ENCODE data around the gene TARP.
"Not testable (repeated sequence)": the region's sequence is repeated elsewhere in the genome, so short reads cannot be mapped to it uniquely, and the experiment has no call there.

The TARP gene

DNA sequence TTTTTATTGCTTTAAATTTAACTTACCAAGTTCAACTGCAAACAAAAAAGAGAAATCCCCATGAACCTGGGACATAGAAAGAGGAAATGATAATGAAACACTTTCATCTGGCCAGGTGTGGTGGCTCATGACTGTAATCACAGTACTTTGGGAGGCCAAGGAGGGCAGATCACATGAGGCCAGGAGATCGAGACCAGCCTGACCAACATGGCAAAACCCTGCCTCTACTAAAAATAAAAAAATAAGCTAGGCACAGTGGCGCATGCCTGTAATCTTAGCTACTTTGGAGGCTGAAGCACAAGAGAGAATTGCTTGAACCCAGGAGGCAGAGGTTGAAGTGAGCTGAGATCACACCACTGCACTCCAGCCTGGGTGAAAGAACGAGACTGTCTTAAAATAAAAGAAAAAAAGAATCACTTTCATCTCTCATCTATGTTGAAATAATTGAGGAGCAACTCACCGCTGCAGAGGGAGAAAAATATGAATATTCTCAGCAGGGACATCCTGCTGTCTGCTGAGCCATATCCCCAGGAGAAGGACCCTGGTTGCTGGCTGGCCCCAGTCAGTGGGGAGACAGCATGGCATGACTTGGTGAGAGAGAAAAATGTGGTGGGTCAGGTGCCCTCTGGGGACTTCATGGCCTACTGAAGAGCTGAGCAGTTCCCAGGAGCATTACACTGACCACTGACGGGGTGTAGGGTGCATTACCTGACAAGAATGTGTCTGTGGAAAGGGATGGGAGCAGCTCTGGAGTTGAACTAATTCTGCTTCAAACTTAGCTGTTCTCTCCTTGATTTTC lies 22.8 kb upstream of the TARP start:
- no peak for DNase-seq

DNA sequence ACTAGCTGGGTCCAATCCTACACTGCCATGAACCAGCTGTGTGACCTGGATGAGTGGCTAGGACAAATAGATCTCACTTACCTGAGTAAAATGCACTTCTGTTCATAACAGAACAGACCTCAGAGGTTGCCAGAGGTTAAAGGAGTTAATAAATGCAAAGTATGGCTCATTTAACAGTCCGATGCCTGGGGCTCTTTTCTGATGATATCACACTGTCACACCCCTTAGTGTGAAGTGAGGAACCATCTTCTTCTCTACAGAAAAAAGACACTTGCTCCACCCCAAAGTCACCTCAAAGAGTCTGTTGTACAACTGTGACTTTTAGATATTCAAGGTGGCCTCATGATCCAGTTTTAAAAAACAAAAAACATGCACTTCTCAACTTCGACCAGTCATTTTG lies 21.5 kb upstream of the TARP start:
- no peak for DNase-seq

DNA sequence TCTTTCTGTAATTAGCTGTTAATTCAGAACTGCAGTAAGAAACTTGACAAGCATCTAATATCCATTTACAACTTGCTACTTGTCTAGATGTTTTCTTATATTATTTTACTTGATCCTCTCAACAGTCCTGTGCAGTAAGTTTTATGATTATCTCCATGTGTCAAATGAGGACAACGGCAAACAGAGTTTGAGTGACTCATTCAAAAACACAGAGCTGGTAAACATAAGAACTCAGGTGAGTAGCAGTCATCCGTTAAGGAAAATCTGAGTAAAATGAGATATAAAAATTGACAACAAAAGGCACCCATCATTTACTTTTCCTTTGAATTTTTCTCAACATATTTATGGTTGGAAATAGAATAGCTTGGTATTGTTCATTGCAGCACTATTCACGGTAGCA lies 19.0 kb upstream of the TARP start:
- DNase-seq: no peak

DNA sequence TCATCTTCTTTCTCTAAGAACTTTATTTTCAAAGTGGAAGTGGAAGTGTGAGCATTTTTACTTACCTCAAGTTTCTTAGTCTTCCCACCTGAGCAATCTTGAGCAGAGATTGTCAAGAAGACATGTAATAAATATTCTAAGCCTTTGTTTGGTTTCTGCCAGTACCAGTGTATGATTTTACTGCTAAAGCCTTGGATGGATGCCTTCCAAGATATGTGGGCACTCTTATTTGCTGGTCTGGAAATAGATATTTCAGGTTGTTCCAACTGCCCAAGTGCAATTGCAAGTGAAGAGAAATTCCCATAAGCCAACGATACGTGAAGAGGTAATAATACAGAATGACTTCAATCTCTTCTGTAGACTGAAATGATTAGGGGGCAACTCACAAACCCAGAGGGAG lies 18.2 kb upstream of the TARP start:
- no peak for DNase-seq

DNA sequence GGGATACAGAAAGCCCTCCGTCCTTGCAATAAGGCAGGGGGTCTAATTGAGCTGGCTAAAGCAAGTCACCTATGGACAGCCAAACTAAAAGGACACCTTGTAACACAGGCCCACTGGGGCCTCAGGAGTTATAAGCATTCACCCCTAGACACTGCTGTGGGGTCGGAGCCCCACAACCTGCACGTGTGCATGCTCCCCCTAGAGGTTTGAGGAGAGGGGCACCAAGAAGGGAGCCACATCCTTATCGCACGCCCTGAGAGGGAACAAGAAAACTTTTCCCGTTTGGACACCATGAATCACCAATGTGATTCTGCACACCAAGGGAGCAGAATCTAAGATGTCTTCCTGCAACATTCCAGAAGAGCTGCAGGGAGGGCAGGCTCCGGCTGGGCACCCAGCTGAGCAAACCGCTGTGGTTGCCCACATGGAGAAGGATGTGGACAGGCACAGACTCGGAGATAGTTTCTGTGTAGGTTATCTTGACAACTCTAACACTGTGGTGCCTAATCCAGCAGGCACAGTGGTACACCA lies 17.7 kb upstream of the TARP start:
- no peak for DNase-seq

DNA sequence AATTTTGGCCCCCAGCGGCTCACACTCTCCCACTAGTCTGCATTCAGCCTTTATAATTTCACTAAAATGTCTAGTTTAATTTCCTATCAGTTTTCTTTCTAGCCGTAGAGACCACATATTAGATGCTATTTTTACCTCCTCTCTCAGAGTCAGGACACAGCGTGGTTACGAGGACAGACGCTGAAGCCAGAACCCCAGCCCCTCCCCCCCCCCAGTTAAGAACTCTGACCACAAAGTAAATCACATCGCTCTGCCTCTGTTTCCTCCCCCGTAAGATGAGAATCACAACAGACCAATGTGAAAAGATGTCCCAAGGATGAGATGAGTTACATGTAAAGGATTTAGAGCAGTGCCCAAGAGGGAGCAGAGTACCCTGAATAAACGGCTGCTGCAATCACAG lies 11.1 kb upstream of the TARP start:
- no peak for DNase-seq

DNA sequence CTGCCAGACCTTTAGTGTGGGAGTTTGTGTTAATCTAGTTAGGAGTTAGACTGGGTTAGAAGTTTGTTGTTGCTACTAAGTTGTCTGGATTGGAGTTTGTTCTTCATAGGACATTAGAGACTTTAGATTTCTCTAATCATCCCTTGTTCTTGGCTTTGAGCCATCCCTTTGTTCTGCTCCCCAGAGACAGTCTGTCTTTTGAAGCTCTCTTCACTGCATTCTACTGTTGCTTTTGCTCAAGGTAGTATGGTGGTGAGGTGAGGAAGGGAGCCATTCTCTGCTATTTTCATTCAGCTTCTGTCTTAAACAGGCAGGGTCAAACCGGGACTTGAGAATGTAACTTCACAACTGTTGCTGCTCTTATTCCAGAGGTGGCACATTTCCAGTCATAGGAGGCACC lies 10.4 kb upstream of the TARP start:
- DNase-seq: no peak

DNA sequence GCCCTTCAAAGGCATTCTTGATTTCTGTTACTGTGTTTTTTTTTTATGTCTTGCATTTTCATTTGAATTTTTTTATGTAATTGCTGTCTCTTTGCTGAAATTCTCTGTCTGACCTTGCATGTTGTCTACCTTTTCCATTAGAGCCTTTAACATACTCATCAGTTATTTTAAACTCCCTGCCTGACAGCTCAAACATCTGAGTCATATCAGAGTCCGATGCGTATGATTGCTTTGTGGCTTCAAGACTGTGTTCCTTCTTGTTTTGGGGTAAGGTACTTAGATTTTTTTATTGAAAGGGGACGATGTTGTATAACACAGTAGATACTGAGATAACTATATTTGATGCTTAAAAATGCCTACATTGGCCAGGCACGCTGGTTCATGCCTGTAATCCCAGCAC lies 9.7 kb upstream of the TARP start:
- DNase-seq: no peak

DNA sequence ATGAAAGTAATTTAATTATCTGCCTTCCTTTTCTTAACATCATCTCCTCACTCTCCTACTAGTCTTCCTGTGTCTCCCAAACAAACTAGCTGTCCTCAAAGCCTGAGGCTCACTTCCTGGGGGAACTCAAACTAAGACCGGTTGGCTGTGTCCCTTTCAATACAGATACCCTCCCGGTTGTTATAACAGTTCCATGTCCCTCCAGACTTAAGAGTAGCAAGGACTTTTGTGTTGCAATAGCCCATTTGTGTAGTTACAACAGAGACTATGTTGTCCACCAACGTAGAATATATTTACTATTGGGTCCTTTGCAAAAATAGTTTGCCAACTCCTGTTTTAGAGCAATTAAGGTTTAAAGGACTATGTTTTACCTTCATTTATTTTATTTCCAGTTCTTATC lies 8.6 kb upstream of the TARP start:
- DNase-seq: no peak

DNA sequence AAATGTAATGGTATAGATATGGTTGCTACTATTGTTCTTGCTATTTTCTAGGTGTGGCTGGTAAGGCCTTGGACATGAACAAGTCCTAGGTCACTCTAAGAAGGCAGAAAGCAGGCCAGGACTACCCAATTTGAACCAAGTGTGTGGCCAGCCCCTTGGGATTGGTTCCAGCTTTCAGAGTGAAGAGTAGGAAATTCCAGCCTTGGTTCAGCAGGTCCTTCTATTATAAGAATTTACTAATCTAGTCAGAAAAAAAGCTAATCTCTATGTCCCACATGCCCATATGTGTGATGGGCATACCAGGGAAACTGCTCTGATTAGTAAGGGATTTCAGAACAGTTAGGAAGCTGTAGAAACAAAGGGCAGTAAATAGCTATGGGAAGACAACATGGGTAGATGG lies 7.8 kb upstream of the TARP start:
- DNase-seq: no peak

DNA sequence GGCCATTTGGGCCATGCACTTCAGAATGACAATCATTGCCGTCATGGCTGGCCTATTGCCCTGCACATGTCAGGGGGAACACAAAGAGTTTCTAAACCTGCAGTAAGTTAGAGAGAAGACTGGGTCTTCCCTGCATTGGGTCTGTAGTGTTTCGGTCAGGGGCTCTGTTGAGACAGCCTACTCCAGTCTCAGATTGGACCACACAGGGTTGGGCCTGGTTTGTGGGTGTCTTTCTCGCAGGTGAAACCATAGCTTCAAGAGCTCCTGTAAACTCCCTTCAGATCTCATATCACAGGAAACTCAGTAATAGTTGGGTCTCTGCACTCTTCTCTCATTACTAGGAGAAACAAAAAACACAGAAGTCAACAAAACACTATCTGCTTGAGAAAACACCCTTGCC lies 7.3 kb upstream of the TARP start:
- DNase-seq: no peak

DNA sequence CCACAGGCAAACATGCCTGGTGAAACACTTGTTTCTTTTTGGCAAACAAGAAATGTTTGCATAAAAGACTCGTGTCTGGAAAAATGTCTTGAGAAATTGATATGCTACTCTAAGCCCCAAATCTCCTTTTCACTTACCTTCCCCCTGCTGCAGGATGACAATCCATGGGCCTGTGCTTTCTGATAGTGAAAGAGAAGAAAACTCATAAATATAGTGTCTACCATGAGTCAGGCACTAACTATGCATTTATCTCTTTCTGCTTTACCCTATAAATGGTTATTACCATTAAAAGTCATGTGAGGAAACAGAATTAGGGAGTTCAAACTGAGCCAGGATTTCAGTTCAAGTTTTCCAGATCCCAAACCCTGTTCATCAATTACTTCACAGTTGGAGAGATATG lies 6.6 kb upstream of the TARP start:
- DNase-seq: no peak

DNA sequence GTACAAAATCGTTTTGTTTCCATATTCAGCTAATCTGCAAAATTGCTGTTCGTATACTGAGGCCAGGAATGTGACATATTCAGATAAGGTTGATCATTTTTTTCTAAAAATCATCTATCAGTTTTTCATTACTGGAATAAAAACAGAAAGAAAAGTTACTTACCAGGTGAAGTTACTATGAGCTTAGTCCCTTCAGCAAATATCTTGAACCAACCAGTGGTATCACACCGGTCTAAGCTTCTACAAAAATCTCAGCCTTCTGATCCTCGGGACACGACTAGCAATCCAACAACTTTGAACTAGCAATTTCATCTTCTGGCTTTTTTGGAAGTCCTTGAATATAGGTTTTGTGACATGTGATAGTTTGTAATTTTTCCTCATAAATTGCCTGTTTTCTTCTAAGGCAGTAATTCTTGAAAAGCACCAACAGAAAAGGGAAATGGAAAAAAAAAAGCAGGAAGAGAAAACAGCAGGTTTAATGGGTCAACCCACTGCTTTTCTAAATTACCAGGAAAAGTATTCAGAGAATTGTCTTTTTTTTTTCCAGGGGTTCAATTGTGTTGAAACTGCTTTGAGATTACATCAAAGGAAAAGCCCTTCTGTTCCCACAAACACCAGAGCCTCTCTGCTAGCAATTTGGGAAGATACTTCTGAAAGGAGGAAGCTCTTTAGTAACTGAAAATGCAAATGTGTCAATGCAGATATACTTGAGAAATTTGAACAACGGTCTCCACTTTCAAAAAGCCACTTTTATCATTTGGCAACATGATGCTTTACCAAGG lies 2.9 kb upstream of the TARP start:
- DNase-seq: no peak

DNA sequence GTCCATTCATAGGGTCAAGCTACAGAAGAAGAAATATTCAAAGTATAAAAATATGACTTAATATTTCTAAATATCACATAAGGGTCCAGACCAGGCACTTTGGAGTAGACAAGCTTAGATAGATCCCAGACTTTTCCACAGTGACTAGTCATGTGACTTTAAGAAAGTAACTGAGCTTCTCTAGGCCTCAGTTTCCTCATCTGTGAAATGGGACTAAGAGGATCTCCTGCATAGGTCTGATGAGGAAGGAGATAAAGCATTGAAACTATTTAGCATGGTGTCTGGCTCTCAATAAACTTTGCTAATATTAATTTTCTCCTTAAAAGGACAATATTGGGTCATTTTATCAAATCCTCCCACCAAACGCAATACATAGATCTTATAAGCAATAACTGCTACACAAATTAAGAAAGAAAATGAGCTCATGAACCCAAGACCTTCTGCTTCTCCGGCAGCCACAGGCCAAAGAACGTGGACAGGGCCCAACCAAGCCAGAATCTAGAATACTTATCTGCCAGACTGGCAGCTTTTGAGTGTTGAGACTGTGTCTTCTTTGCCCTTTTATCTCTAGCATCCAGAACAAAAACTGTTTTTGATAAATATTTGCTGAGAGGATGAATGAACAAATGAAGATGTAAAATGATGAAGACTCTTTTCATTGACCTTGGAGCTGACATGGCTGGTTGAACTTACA lies 1.6 kb upstream of the TARP start:
- no peak for DNase-seq

DNA sequence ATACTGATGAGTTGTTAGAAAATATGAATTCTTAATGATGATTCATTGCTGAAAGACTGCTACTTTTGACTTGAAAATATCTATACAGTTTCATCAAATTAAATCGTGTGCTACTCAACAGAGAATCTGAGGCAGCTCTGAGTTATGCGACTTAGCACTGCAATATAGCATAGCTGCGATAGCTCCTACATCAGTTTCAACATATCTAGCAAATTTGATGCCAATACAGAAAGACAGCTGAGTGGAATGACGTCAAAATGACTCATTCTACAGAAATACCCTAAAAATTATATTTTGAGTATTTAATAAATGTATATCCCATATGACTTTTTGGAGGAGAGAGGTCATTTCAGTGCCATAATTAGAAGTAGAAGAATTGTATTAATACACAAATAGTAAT lies 1.1 kb upstream of the TARP start:
- DNase-seq: no peak

DNA sequence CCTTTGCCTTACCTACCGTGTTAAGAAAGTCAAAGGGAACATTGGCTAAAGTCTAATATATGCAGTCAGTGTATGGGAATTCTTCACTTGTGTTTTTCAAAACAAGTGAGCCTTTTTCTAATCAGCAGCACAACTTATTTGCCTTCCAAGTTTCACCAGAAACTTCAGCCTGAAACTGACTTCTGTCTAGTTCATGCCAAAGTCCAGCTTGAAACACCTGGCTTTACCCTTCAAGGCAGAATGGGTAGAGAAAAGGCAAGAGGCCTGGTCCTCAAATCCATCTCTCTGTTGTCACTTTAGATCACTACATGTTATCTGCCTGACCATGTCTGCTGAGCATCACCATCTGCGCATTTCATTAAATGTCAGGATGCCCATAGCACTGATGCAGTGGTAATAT lies 3.0 kb downstream of the TARP start:
- DNase-seq: not testable (repeated sequence)

DNA sequence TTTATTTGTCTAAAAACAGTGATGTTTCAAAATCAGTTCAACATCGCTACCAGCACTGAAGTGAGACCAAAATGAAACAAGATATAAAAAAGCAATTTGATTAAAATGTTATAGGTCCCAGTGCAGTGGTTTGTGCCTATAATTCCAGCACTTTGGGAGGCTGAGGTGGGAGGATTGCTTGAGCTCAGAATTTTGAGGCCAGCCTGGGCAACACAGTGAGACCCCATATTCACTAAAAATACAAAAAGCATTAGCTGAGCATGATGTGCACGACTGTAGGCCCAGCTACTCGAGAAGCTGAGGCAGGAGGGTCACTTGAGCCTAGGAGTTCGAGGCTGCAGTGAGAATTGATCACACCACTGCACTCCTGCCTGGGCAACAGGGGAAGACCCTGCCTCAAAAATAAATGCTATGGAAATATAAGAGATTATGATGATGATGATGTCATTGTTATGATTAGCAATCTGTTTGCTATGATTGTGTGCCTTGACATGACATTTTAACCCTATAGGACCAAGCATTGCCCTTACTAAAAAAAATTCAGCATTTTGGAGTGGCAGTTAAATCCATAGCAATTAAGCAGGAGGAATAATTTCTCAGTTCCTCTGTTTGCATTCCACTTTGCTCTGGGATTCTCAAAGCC lies 3.6 kb downstream of the TARP start:
- DNase-seq: not testable (repeated sequence)

DNA sequence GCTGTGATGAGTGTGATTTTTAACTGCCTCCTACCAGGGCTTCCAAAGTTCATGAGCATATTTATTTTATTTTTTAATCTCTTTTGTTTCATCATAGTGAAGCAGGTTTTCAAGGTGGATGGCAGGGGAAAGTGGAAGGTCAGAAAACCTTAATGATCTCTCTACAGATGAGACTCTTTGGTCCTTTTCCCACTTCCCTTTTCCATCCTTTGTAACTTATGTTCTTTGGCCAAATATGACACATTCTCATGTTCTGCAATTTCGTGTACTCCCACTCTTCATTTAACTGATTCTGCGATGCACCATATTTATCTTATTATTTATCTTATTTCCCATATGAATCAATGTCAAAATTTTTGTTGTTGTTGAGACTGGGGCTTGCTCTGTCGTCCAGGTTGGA lies 7.5 kb downstream of the TARP start:
- not testable (repeated sequence) for DNase-seq

DNA sequence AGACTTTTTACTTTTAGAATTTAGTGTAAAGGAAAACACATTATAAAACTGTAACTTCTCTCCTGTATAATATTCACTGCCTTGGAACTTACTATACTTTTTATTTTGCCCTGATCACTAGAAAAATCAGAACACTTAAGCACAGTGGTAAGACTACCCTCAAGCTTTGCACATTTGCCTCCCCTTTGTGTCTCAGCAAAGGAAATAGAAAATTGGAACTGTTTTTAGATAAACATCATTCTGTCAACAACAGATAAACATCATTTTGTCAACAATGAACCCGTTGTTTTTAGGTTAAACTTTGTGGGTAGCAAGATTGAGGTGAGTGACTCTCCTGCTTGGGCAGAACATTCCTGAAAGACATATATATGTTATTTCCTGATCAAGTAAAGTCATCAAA lies 8.8 kb downstream of the TARP start:
- not testable (repeated sequence) for DNase-seq

DNA sequence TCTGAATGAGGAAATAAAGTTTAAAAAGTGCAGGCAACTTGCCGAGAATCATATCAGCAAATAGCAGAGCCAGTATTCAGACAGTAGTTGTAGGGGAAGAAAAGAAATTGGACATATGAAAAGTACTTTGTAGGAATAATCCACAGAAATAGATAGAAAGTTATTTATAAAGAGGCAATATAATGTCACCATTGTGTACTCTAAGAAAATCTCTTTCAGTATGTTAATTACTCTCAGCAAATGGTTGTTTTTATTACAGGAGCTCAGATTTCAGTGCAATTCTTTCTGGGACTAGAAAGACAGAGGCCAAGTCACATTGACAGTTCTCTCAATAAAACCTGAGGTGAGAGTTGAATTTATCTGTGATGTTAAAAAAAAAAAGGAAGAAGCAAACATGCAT lies 10.2 kb downstream of the TARP start:
- DNase-seq: not testable (repeated sequence)

DNA sequence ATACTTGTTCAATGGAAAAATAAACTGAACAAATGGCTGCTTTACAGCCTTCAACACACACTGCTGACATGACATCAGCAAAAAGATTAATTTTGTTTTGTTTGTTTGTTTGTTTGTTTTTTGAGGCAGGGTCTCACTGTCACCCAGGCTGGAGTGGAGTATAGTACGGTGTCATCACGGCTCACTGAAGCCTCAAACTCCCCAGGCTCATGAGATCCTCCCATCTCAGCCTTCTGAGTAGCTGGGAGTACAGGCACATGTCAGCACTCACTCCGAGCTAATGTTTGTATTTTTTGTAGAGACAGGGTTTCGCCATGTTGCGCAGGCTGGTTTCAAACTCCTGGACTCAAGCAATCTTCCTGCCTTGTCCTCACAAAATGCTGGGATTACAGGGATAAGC lies 10.9 kb downstream of the TARP start:
- DNase-seq: no peak

DNA sequence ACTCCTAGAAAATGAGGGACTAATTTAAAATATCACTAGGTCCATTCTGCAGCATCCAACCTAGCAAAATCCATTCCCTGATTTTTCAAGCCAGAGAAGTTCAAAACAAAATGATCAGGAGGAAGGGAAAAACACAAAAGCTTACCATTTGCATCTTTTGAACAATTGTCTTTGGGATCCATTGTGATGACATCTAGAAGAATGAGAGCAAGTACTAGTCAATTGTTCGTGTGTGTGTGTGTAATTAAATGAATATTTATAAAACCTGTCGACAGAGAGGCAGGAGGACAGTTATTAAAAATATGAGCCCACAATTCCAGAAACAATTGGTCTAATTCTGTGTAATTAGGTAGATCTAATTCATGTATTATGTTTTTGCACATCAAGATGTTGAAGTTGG lies 11.4 kb downstream of the TARP start:
- DNase-seq: not testable (repeated sequence)

DNA sequence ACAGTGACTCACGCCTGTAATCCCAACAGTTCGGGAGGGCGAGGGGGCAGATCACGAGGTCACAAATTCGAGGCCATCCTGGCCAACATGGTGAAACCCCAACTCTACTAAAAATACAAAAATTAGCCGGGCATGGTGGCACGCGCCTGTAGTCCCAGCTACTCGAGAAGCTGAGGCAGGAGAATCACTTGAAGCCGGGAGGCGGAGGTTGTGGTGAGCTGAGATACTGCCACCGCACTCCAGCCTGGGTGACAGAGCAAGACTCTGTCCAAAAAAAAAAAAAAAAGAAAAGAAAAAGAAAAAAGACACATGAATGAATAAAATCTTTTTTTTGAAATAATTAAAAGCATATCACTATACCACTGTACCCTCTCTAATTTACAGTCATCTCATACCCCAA lies 11.8 kb downstream of the TARP start:
- not testable (repeated sequence) for DNase-seq

Measured in activated CD4-positive, alpha-beta T cell treated with anti-CD3 and anti-CD28 coated beads, Interleukin-2, Interleukin-6, amounts not matched to agents 100 ng/mL and 50 ng/mL, durations not matched to agents 16 hours and 8 hours (primary cell).